ENCODE measurements around the gene EP400.
"Not testable (repeated sequence)": the region's sequence is repeated elsewhere in the genome, so short reads cannot be mapped to it uniquely, and the experiment has no call there.

The EP400 gene

DNA sequence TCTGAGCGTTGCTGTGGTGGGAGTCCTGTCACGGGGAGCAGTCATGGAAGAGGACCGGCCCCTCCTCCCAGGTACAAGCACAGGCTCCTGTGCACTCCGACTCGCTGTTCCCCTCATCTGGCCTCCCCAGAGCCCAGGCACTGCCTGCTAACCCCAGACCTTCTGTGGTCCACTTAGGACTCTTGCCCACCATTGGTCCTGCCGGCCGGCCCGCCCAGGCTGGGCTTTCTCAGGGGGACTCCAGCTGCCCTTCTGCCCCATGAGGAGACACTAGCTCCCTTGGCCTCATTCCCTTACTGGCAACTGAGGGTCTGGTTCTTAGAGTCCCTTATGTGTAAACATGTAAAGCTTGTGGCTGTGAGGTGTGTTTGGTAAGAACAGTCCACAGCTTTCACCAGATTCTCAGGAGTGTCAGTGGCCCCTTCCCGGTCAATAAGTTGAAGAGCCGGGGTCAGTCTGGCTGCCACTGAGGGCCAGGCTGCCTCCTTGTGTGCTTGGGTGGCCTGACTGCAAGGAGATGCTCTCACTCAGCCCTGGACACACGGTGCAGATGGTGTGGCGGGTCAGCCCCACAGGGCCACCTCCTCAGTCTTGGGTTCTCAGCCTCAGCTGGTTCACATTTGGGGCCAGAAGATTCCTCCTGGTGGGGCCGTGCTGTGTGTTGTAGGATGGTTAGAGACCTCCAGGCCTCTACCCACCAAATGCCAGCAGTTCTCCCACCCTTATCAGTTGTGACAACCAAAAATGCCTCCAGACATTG lies 150.7 kb downstream of the EP400 start:
- H3K9me3 Mint-ChIP-seq: peaks cover 10% of the 10 kb centered on the region
- H3K4me1 Mint-ChIP-seq (ENCODE audit: low read depth): peaks cover 8% of the 10 kb centered on the region
- no peak overlapping the region for H3K4me3 Mint-ChIP-seq
- H3K36me3 Mint-ChIP-seq (ENCODE audit: low read depth): peaks cover 25% of the 10 kb centered on the region
- H3K27me3 Mint-ChIP-seq (ENCODE audit: low read depth): no peaks in the 10 kb centered on the region
- no peak overlapping the region for H3K27ac Mint-ChIP-seq

DNA sequence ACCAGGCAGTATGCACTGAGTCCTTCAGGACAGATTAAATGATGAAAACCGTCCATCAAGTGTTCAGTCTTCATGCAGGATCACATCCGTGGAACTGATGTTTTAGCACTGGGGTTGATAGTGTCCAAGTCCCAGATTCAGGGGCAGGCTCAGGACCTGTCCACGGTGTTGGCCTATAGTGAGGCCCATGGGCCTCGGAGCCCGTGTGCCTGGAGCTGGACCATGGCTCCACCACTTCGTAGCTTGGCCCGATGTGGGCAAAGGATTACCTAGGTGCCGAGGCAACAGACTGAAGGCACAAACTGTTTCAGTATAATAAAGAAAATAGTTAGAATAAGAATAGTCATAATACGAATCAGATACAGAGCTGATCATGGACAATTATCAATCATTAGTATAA lies 152.6 kb downstream of the EP400 start:
- Mint-ChIP-seq H3K4me3 (no peak overlapping the region), H3K27ac (no peak overlapping the region), H3K9me3 (no peaks in the 10 kb centered on the region), H3K36me3 (ENCODE audit: low read depth) (peaks cover 11% of the 10 kb centered on the region), H3K4me1 (ENCODE audit: low read depth) (no peaks in the 10 kb centered on the region), H3K27me3 (ENCODE audit: low read depth) (no peaks in the 10 kb centered on the region)

DNA sequence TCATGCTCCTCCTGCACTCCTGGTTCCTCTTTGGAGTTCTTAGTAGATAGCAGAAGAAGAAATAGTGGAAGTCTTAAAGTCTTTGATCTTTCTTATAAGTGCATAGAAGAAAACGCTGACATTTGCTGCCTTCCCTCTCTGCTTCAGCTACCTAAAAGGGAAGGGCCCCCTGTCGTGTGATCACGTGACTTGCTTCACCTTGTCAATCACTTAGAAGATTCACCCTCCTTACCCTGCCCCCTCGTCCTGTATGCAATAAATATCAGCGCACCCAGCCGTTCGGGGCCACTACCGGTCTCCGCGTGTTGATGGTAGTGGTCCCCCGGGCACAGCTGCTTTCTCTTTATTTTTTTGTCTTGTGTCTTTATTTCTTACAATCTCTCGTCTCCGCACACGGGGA lies 153.3 kb downstream of the EP400 start:
- H3K9me3 Mint-ChIP-seq; H3K36me3 Mint-ChIP-seq (ENCODE audit: low read depth); H3K4me3 Mint-ChIP-seq; H3K4me1 Mint-ChIP-seq (ENCODE audit: low read depth); H3K27ac Mint-ChIP-seq; H3K27me3 Mint-ChIP-seq (ENCODE audit: low read depth): not testable (repeated sequence)

DNA sequence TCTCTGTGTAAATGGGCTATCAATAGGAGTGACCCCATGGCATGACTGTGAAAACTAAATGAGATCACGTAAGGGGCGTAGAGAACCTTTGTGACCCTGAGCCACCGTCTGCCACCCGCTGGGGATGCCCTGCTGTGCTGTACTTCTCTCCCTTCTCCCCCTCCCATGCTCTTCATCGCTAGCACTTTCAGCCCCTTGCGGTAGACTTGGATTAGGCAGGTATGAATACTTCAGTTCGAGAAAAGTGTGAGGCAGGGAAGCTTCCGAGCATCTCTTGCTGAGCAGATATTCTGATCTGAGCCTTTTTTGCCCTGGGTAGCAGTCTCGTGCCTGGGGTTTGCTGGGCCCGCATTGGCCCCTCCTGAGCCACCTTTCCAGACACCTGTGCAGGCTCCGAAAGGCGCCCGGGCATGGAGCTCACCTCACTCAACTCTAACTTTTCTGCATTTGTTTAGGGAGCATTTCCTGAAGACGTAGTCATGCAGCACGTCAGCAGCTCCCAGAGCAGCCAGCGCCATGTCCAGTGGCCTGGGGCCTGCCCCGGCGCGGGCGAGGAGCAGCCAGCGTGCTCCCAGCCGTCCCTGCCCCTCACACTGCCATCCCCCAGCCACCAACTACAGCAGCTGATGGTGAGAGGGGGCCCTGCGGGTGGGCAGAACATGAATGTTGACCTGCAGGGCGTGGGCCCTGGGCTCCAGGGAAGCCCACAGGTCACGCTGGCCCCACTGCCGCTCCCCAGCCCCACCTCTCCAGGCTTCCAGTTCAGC lies 154.0 kb downstream of the EP400 start:
- Mint-ChIP-seq H3K4me1 (ENCODE audit: low read depth) (no peaks in the 10 kb centered on the region), H3K9me3 (no peaks in the 10 kb centered on the region), H3K4me3 (no peak overlapping the region), H3K36me3 (ENCODE audit: low read depth) (peaks cover 8% of the 10 kb centered on the region), H3K27me3 (ENCODE audit: low read depth) (no peaks in the 10 kb centered on the region), H3K27ac (no peak overlapping the region)

DNA sequence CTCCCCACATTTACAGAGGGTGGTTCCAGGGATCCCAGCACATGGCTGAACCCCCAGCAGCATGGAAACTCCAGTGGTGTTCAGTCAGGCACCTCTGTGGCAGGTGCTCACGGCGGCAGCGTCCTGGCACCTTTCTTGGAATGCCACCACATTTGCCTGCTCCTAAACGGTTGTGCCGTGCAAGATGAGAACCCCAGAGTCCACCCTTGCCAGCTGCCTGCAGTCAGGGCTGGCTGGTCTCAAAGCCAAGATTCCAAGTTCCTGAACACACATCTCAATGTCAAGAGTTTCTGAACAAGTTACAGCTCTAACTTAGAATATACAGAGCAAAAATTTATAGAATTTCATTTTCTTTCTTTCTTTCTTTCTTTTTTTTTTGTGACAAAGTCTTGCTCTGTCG lies 155.7 kb downstream of the EP400 start:
- no peaks in the 10 kb centered on the region for H3K9me3 Mint-ChIP-seq
- H3K4me3 Mint-ChIP-seq: no peak overlapping the region
- no peaks in the 10 kb centered on the region for H3K27me3 Mint-ChIP-seq (ENCODE audit: low read depth)
- no peaks in the 10 kb centered on the region for H3K4me1 Mint-ChIP-seq (ENCODE audit: low read depth)
- no peak overlapping the region for H3K27ac Mint-ChIP-seq
- H3K36me3 Mint-ChIP-seq (ENCODE audit: low read depth): peaks cover 4% of the 10 kb centered on the region

DNA sequence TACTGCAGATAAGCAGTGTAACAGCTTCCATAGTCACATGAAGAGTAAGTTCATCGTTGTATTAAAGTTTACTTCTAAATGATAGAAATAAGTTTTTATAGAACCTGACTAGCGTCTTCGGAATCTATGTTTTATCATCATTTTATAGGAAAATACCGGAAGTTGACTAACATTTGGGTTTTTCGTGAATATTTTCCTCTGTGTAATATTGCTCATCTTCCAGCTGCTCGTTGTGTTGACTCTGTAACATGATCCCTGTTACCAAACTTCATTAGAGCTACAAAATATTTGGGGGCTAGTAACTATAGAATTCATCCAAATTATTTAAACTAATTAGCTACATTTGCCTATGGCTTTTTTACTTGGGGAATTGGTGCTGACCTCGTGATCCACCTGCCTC lies 157.2 kb downstream of the EP400 start:
- no peaks in the 10 kb centered on the region for H3K27me3 Mint-ChIP-seq (ENCODE audit: low read depth)
- no peaks in the 10 kb centered on the region for H3K4me1 Mint-ChIP-seq (ENCODE audit: low read depth)
- H3K27ac Mint-ChIP-seq: no peak overlapping the region
- peaks cover 7% of the 10 kb centered on the region for H3K36me3 Mint-ChIP-seq (ENCODE audit: low read depth)
- no peaks in the 10 kb centered on the region for H3K9me3 Mint-ChIP-seq
- H3K4me3 Mint-ChIP-seq: no peak overlapping the region

DNA sequence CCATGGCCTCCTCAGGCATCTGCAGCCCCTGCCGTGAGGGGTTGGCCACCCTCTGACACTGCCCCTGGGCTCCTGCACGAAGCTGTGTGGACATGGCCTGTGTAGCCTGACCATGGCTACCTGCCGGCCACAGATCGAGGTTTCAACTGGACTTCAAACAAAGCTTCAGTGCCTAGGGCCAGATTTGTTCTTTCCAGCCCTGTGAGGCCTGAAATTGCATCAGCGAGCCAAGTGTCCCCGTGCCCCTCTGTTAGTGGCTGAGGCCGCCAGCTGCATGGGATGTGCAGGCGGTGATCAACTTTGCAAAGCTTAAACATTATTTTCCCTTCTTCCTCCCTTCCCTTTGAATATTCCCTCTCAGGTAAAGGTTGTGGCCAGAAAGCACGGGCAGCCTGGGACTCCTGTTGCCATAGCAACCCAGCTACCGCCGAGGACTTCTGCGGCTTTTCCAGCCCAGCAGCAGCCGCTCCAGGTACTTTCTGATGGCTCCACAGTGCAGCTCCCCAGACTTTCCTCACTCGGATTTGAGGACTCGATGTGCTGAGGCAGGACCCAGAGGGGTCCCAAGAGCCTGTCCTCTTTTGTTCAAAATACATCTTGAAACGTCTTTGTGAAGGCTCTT lies 158.6 kb downstream of the EP400 start:
- Mint-ChIP-seq H3K27me3 (ENCODE audit: low read depth) (no peaks in the 10 kb centered on the region), H3K36me3 (ENCODE audit: low read depth) (peaks cover 7% of the 10 kb centered on the region), H3K9me3 (no peaks in the 10 kb centered on the region), H3K4me3 (no peak overlapping the region), H3K4me1 (ENCODE audit: low read depth) (no peaks in the 10 kb centered on the region), H3K27ac (no peak overlapping the region)

DNA sequence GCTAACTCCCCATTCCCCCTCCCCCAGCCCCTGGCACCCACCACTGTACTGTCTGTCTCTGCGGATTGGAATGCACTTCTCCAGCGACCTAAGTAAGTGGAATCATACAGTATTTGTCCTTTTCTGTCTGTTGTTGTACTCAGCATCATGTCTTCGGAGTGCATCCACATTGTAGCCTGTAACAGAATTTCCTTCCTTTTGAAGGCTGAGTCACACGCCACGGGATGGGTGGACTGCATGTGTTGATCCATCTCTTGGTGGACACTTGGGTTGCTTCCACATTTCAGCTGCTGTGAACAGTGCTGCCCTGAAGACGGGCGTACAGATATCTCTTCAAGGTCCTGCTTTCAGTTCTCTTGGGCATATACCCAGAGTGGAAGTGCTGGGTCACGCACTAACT lies 160.0 kb downstream of the EP400 start:
- no peak overlapping the region for H3K27ac Mint-ChIP-seq
- no peaks in the 10 kb centered on the region for H3K4me1 Mint-ChIP-seq (ENCODE audit: low read depth)
- peaks cover 9% of the 10 kb centered on the region for H3K36me3 Mint-ChIP-seq (ENCODE audit: low read depth)
- no peaks in the 10 kb centered on the region for H3K9me3 Mint-ChIP-seq
- H3K4me3 Mint-ChIP-seq: no peak overlapping the region
- H3K27me3 Mint-ChIP-seq (ENCODE audit: low read depth): no peaks in the 10 kb centered on the region

DNA sequence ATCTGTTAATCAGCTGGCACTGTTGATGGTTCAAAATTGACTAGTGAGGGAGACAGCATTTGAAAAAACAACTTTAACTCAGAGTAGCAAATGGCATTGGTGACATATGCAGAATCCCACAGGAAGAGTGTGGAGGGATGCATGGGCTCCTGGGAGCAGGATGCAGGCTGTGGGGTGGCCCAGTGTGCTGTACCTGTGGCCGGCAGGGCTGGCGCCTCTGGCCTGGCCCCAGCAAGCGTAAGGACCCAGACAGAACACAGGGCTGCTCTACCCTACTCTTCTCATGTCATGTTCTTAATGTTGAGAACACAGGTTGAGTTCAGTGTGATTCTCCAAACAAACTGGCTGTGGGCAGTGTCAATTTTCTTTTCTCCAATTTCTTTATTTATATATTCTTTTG lies 160.9 kb downstream of the EP400 start:
- H3K4me3 Mint-ChIP-seq: no peak overlapping the region
- H3K4me1 Mint-ChIP-seq (ENCODE audit: low read depth): no peaks in the 10 kb centered on the region
- H3K9me3 Mint-ChIP-seq: no peaks in the 10 kb centered on the region
- no peak overlapping the region for H3K27ac Mint-ChIP-seq
- H3K27me3 Mint-ChIP-seq (ENCODE audit: low read depth): no peaks in the 10 kb centered on the region
- peaks cover 7% of the 10 kb centered on the region for H3K36me3 Mint-ChIP-seq (ENCODE audit: low read depth)

DNA sequence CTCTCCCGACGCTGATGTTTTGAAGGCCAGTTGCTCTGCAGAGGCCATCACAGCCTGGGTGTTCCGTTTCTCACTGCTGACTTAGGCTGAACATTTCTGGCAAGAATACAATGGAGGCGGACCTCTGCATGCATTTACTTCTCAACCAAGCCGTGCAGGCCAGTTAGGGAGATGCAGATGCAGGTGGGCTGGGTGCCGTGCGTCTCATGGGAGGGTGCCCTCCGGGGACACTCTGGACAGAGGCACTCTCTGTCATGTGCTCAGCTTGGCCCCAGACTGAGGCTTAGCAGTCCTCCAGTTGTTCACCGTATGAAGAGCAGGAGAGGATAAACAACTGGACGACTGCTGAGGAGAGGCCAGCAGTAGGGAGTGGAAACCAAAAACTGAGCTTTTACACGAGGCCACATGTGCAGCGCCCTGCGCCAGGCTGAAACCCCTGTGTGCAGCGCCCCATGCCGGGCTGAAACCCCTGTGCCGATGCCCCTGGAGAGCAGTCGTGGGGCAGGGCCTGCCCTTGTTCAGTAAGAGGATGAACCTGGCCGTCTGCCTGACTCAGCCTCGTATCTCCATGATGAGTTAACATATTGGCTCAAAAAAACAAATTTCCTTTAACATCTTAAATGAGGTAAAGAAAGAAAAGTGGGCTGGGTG lies 162.0 kb downstream of the EP400 start:
- H3K36me3 Mint-ChIP-seq (ENCODE audit: low read depth): peaks cover 7% of the 10 kb centered on the region
- H3K27ac Mint-ChIP-seq: no peak overlapping the region
- no peak overlapping the region for H3K4me3 Mint-ChIP-seq
- H3K9me3 Mint-ChIP-seq: no peaks in the 10 kb centered on the region
- no peaks in the 10 kb centered on the region for H3K4me1 Mint-ChIP-seq (ENCODE audit: low read depth)
- no peaks in the 10 kb centered on the region for H3K27me3 Mint-ChIP-seq (ENCODE audit: low read depth)

DNA sequence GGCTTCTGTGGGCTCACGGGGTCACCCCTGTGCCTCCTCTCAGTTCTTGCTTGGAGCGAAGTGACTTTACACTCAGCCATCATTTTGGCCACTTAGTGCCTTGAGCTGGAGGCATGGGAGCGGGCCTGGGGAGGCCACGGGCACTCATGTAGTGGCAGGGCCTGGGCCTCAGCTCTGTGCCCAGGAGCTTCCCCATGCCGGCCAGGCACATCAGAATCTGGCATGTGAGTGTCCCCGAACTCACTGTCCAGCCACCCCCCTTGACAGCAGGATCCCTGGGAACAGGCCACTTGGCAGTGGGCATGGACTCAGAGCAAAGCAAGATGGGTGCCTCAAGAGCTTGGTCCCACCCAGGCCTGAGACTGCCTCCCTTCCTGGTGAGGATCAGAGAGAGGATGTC lies 164.9 kb downstream of the EP400 start:
- Mint-ChIP-seq H3K27ac (no peak overlapping the region), H3K9me3 (no peaks in the 10 kb centered on the region), H3K4me1 (ENCODE audit: low read depth) (no peaks in the 10 kb centered on the region), H3K27me3 (ENCODE audit: low read depth) (no peaks in the 10 kb centered on the region), H3K36me3 (ENCODE audit: low read depth) (peaks cover 7% of the 10 kb centered on the region), H3K4me3 (no peak overlapping the region)

DNA sequence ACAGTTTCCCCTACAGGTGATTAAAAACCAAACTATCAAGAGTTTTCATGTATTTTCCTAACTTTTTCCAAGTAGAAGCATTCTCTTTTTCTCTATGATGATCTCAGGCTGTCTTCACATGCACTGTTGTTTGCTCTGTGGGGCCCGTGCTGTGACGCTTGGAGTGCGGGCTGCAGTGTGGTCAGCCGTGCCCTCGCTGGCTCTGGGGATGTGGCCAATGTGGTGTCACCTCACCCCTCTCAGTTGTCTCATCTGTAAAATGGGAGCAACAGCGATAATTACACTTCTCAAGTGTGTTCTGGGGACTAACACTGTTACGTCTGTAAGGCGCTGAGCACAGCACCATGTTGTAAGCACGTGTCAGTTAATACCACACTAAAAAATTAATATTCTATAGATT lies 165.8 kb downstream of the EP400 start:
- no peaks in the 10 kb centered on the region for H3K27me3 Mint-ChIP-seq (ENCODE audit: low read depth)
- no peak overlapping the region for H3K4me3 Mint-ChIP-seq
- peaks cover 7% of the 10 kb centered on the region for H3K36me3 Mint-ChIP-seq (ENCODE audit: low read depth)
- H3K27ac Mint-ChIP-seq: no peak overlapping the region
- H3K9me3 Mint-ChIP-seq: no peaks in the 10 kb centered on the region
- H3K4me1 Mint-ChIP-seq (ENCODE audit: low read depth): no peaks in the 10 kb centered on the region

DNA sequence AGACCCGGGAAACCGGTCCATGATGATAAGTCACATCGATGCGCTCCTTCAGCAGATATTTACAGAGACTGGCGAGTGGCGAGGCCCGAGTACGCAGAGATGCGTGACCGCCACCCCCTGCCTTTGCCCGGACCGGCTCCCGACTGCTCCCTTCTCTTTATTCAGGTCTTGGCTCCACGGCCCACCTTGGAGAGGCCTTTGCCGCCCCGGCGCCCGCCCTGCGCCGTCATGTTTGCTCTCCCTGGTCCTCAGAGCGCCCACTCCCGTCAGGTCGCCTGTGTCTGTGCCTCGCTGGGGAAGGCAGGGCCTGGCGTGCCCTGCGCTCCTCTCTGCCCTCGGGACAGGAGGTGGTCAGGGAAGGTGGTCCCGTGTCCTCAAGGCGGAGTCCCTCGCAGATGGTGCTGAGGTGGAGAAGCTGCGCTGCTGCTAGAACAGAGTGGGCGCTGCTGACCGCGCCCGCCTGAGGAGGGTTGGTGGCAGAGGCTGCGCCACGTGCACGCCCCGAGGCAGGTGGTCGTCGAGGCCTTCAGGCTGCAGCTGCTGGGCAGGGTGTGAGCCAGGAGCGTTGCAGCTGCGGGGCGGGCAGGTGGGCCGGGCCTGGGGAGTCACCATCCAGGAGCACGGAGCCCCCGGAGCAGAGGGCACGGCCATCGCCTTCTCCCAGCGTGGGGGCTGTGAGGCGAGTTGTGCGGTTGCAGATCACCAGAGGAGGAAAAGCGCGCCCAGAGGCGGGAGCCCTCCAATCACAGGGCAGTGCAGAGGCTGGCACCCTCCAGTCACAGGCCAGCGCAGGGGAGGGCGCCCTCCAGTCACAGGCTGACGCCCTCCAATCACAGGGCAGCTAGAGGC lies 167.2 kb downstream of the EP400 start:
- peaks cover 2% of the 10 kb centered on the region for H3K36me3 Mint-ChIP-seq (ENCODE audit: low read depth)
- H3K4me3 Mint-ChIP-seq: no peak overlapping the region
- no peaks in the 10 kb centered on the region for H3K9me3 Mint-ChIP-seq
- no peaks in the 10 kb centered on the region for H3K4me1 Mint-ChIP-seq (ENCODE audit: low read depth)
- H3K27me3 Mint-ChIP-seq (ENCODE audit: low read depth): no peaks in the 10 kb centered on the region
- no peak overlapping the region for H3K27ac Mint-ChIP-seq

DNA sequence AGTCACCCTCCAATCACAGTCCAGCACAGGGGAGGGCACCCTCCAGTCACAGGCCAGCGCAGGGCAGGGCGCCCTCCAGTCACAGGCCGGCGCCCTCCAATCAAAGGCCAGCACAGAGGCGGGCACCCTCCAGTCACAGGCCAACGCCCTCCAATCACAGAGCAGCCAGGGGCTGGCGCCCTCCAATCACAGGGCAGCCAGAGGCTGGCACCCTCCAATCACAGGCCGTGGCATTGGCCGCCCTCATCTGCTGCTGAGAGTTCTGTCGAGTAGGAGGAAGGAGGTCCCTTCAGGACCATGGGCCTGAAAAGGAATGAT lies 167.8 kb downstream of the EP400 start:
- Mint-ChIP-seq H3K27ac (no peak overlapping the region), H3K9me3 (no peaks in the 10 kb centered on the region), H3K4me1 (ENCODE audit: low read depth) (no peaks in the 10 kb centered on the region), H3K4me3 (no peak overlapping the region), H3K27me3 (ENCODE audit: low read depth) (no peaks in the 10 kb centered on the region), H3K36me3 (ENCODE audit: low read depth) (peaks cover 2% of the 10 kb centered on the region)

Measured in T-helper 1 cell treated with Interleukin-12 subunit alpha and Interleukin-12 subunit beta and Interleukin-4 antibody, amounts not matched to agents 30 μg/mL and 1 μg/mL, for 36 hours (primary cell).